Temporal lobe (tissue), 2 donors: ENCODE measurements around the gene DUXB. TPM values are rescaled to one million over a fixed set of nuclear protein-coding genes. Genes with fewer than 3 reads are reported as not detected.

Experiments
- small RNA-seq: library from RNA; depleted of rRNA; stranded (forward); fragments of <200 nt; gene quantifications from one replicate; pipeline ENCODE3, GENCODE V24; 2014; ENCODE audit warnings: low replicate concordance
- total RNA-seq: library from RNA; depleted of rRNA; stranded (reverse); fragments of >200 nt; gene quantifications from one replicate; pipeline ENCODE4 v1.2.3, GENCODE V29; 2014

The DUXB gene
- total RNA-seq, 1 donor from 2014 or later: not detected

Small RNAs within 50 kb of the gene (small RNA-seq; reads per million reads assigned to genes)
- not detected for gene RN7SL520P

Other genes with a start within 250 kb of the DUXB start
- gene TMEM170A, start 236.8 kb downstream of the DUXB start, total RNA-seq: 17.0 TPM
- gene CHST6, start 206.0 kb downstream of the DUXB start, total RNA-seq: 0.74 TPM
- 0.25 TPM for gene CHST5, start 165.4 kb downstream of the DUXB start, total RNA-seq
- gene TMEM231, start 145.2 kb downstream of the DUXB start, total RNA-seq: 13.0 TPM
- 109 TPM for gene GABARAPL2, start 135.1 kb downstream of the DUXB start, total RNA-seq
- gene ADAT1, start 78.2 kb downstream of the DUXB start, total RNA-seq: 40.3 TPM
- 67.1 TPM for gene KARS1, start 53.8 kb downstream of the DUXB start, total RNA-seq
- gene TERF2IP, start 53.7 kb downstream of the DUXB start, total RNA-seq: 118 TPM
- gene CPHXL2, start 24.5 kb downstream of the DUXB start, total RNA-seq: not detected
- gene CPHXL, start 25.0 kb upstream of the DUXB start, total RNA-seq: not detected